ENCODE data around the gene AFF1. TPM values are rescaled to one million over a fixed set of nuclear protein-coding genes. Genes with fewer than 3 reads are reported as not detected.
"Not testable (repeated sequence)": the region's sequence is repeated elsewhere in the genome, so short reads cannot be mapped to it uniquely, and the experiment has no call there.

Gene AFF1
- total and polyA plus RNA-seq, 2 of the 4 experiments (the other 2 are of a cell fraction), result 7.0 to 9.6 TPM

DNA sequence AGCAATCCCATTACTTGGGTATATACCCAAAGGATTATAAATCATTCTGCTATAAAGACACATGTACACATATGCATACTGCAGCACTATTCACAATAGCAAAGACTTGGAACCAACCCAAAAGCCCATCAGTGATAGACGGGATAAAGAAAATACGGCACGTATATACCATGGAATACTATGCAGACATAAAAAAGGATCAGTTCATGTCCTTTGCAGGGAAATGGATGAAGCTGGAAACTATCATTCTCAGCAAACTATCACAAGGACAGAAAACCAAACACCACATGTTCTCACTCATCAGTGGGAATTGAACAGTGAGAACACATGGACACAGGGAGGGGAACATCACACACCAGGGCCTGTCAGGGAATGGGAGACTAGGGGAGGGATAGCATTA is 54.8 kb downstream of the AFF1 start:
- H3K79me1 ChIP-seq (ENCODE audit: low read depth in 1 of 2, low read length in 2 of 2), result peaks cover 11 to 17% of the 10 kb centered on the region in 2 experiments; a peak in 3 of 4 replicates
- CTCF ChIA-PET, result not testable (repeated sequence)

More for the DNA sequence above, 54.8 kb downstream of the AFF1 start:
- H3K4me3 ChIP-seq (ENCODE audit: insufficient read depth, low read depth, low read length); H3K23ac ChIP-seq (ENCODE audit: low read depth, low read length); H4K91ac ChIP-seq (ENCODE audit: insufficient read depth, low read depth, low read length); H3K4me1 ChIP-seq (ENCODE audit: control insufficient read depth, insufficient read depth, low read length); ATAC-seq (ENCODE audit: low read depth); H3K36me3 ChIP-seq (ENCODE audit: control insufficient read depth, insufficient read depth, low read length); BruUV-seq (replicated peaks); H2BK20ac ChIP-seq (ENCODE audit: low read depth, low read length); DNase-seq; H3K27ac ChIP-seq (ENCODE audit: insufficient read depth, low read length); H3K56ac ChIP-seq (ENCODE audit: extremely low read depth, insufficient read depth, low read length); H4K5ac ChIP-seq (ENCODE audit: low read depth, low read length); H4K8ac ChIP-seq (ENCODE audit: low read depth in 2 of 2, low read length in 2 of 2); H2BK5ac ChIP-seq (ENCODE audit: low read depth, low read length, poor library complexity, severe bottlenecking); H3K9me3 ChIP-seq (ENCODE audit: control insufficient read depth, insufficient read depth, low read length); in situ Hi-C loops (cut with MboI; ENCODE audit: low sequenced_read_pairs); H3K9ac ChIP-seq (ENCODE audit: low read depth, low read length); H3K27me3 ChIP-seq (ENCODE audit: control insufficient read depth, insufficient read depth, low read length); H2BK120ac ChIP-seq (ENCODE audit: low read depth, low read length); dilution Hi-C loops (cut with HindIII; ENCODE audit: low sequenced_read_pairs, unreplicated experiment); H3K4me2 ChIP-seq (ENCODE audit: low read depth, low read length); H3K9me1 ChIP-seq (ENCODE audit: insufficient read depth, low read length); H2BK15ac ChIP-seq (ENCODE audit: low read depth, low read length); H4K20me1 ChIP-seq (ENCODE audit: insufficient read depth, low read length); intact Hi-C loops (cut with micrococcal nuclease); H3K4ac ChIP-seq (ENCODE audit: low read depth, low read length); H3K18ac ChIP-seq (ENCODE audit: low read depth, low read length); POLR2A ChIA-PET (ENCODE audit: unreplicated experiment); H2AK9ac ChIP-seq (replicated peaks; ENCODE audit: low read depth, low read length, poor library complexity); H2AFZ ChIP-seq (replicated peaks; ENCODE audit: low read length, poor library complexity); H2AK5ac ChIP-seq (ENCODE audit: low read depth, low read length); H3K14ac ChIP-seq (replicated peaks; ENCODE audit: low read depth, low read length): not testable (repeated sequence)
- no CpG with 5 or more reads among the region's 3 CpGs for WGBS, 2 experiments (ENCODE audit: extremely low coverage in 2 of 2, insufficient read length in 1 of 2)

Data from IMR-90 (cell line).